Sigmoid colon (tissue), 7 donors: ENCODE measurements around the gene THAP11. TPM values are rescaled to one million over a fixed set of nuclear protein-coding genes. Genes with fewer than 3 reads are reported as not detected.

Experiments
- DNase-seq: peaks from one replicate; pipeline ENCODE4 v3.0.0-alpha.2; 2019
- H3K27ac ChIP-seq, 4 donors: fragments of 200-600 bp; sonication (generic); one replicate each; pipeline ENCODE4 v1.5.1; 2016 to 2019; ENCODE audit warnings: mild to moderate bottlenecking in 1 of 4
- H3K27me3 ChIP-seq, 3 donors: fragments of 200-600 bp; sonication (generic); one replicate each; pipeline ENCODE4 v1.5.1; 2019; ENCODE audit warnings: mild to moderate bottlenecking in 1 of 3
- H3K36me3 ChIP-seq, 4 donors: fragments of 200-600 bp; sonication (generic); one replicate each; pipeline ENCODE4 v1.5.1; 2016 to 2019
- H3K4me1 ChIP-seq, 4 donors: fragments of 200-600 bp; sonication (generic); one replicate each; pipeline ENCODE4 v1.5.1; 2017 to 2019
- H3K4me3 ChIP-seq, 4 donors: fragments of 200-600 bp; sonication (generic); one replicate each; pipeline ENCODE4 v1.5.1; 2017 to 2019; ENCODE audit warnings: mild to moderate bottlenecking in 2 of 4, moderate library complexity in 1 of 4
- H3K9me3 ChIP-seq, 4 donors: fragments of 200-600 bp in 3 of 4; sonication (generic) in 3 of 4; one replicate each; pipeline versions ENCODE4 v1.5.1 to v1.6.1; 2013 to 2019
- EP300 ChIP-seq, 4 donors: sonication (generic); formaldehyde crosslinking; IDR thresholded peaks; one replicate each; pipeline ENCODE4 v1.6.1; 2017; ENCODE audit warnings: antibody characterized with exemption in 4 of 4
- POLR2A ChIP-seq, 2 donors: fragments of 450-650 bp; IDR thresholded peaks; one replicate each; pipeline ENCODE4 v1.6.1; 2016; ENCODE audit warnings: antibody characterized with exemption in 2 of 2, mild to moderate bottlenecking in 2 of 2, moderate library complexity in 2 of 2
- POLR2AphosphoS5 ChIP-seq, 4 donors: sonication (generic); formaldehyde crosslinking; IDR thresholded peaks; one replicate each; pipeline ENCODE4 v1.6.1; 2017; ENCODE audit warnings: antibody characterized with exemption in 4 of 4
- WGBS, 2 donors: extraction: QIAGEN DNeasy Blood & Tissue Kit; methylation state at CpG; one replicate each; pipeline ENCODE4 v1.1.7; 2013; 5-methylcytosine and 5-hydroxymethylcytosine counted together
- intact Hi-C: fragments of 100-400 bp; cut with DNase I; formaldehyde crosslinking; loops from one replicate; pipeline ENCODE4 v1.15.1; 2023
- polyA plus RNA-seq, 3 donors: library from polyadenylated mRNA; stranded (reverse); fragments of 200-250 nt; gene quantifications; one replicate each; pipeline ENCODE4 v1.2.3, GENCODE V29; 2013
- total RNA-seq, 4 donors: library from RNA; depleted of rRNA; stranded (reverse); fragments of >200 nt; gene quantifications; one replicate each; pipeline ENCODE4 v1.1.0, GENCODE V29; 2016
- TF ChIP-seq, protein P1 (sequence below), 4 experiments: fragments of 450-650 bp in 3 of 4; fragments of 200-600 bp in 1 of 4; IDR thresholded peaks; one replicate each; pipeline ENCODE4 v1.5.1; 2016 to 2019; ENCODE audit warnings: antibody characterized with exemption in 4 of 4, mild to moderate bottlenecking in 3 of 4, moderate library complexity in 2 of 4
- donor health status: healthy with polysubstance abuse.
- donor health status: Bipolar disorder and iron deficiency.
- donor health status: healthy.

The THAP11 gene
- total and polyA plus RNA-seq, 7 donors: 16.2 to 85.6 (median 63.9) TPM

DNA sequence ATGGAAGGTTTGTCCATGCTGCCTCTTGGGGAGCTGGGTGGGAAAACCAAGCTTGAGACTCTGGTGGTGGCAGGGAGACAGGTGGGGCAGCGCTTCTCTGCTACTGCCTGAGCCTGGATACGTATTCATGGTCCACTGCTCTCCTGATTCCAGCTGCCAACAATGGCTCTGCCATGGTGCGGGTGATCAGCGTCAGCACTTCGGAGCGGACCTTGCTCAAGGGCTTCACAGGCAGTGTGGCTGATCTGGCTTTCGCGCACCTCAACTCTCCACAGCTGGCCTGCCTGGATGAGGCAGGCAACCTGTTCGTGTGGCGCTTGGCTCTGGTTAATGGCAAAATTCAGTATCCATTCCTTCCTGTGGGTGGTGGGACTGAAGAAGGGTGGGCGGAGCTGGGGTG lies 34.9 kb downstream of the THAP11 start:
- intact Hi-C loops: no loop called here
- H3K27ac ChIP-seq: no peak overlapping the region
- no peak for DNase-seq
- no peak for TF ChIP-seq POLR2AphosphoS5 (IDR thresholded peaks at IDR 0.05)
- TF ChIP-seq, protein P1, sequence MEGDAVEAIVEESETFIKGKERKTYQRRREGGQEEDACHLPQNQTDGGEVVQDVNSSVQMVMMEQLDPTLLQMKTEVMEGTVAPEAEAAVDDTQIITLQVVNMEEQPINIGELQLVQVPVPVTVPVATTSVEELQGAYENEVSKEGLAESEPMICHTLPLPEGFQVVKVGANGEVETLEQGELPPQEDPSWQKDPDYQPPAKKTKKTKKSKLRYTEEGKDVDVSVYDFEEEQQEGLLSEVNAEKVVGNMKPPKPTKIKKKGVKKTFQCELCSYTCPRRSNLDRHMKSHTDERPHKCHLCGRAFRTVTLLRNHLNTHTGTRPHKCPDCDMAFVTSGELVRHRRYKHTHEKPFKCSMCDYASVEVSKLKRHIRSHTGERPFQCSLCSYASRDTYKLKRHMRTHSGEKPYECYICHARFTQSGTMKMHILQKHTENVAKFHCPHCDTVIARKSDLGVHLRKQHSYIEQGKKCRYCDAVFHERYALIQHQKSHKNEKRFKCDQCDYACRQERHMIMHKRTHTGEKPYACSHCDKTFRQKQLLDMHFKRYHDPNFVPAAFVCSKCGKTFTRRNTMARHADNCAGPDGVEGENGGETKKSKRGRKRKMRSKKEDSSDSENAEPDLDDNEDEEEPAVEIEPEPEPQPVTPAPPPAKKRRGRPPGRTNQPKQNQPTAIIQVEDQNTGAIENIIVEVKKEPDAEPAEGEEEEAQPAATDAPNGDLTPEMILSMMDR (IDR thresholded peaks at IDR 0.05): no peak
- TF ChIP-seq POLR2A (IDR thresholded peaks at IDR 0.05): no peak
- TF ChIP-seq EP300 (IDR thresholded peaks at IDR 0.05): no peak
- peaks cover 52 to 63% (median 56%) of the 10 kb centered on the region in 4 donors for H3K36me3 ChIP-seq
- H3K4me3 ChIP-seq: no peak overlapping the region
- peaks cover 0 to 38% (median 33%) of the 10 kb centered on the region in 4 donors for H3K4me1 ChIP-seq
- 96 to 97% methylated on average over 11 of the region's 11 CpGs for WGBS, 2 donors
- no peaks in the 10 kb centered on the region for H3K27me3 ChIP-seq
- H3K9me3 ChIP-seq: no peaks in the 10 kb centered on the region

DNA sequence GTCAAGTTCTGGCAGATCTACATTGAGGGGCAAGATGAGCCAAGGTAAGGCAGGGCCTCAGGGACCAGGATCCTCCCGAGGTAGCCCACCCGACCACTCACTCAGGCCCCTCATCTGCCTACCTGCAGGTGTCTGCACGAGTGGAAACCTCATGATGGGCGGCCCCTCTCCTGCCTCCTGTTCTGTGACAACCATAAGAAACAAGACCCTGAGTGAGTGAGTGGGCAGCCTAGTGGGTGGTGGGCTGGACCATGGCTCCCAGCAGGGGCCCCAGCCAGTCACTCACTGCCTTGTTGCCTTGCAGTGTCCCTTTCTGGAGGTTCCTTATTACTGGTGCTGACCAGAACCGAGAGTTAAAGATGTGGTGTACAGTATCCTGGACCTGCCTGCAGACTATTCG lies 36.1 kb downstream of the THAP11 start:
- H3K36me3 ChIP-seq: peaks cover 63 to 75% (median 68%) of the 10 kb centered on the region in 4 donors
- intact Hi-C loops: no loop called here
- TF ChIP-seq POLR2A (IDR thresholded peaks at IDR 0.05) (no peak), POLR2AphosphoS5 (IDR thresholded peaks at IDR 0.05) (no peak), EP300 (IDR thresholded peaks at IDR 0.05) (no peak)
- TF ChIP-seq, protein P1 (IDR thresholded peaks at IDR 0.05): no peak

DNA sequence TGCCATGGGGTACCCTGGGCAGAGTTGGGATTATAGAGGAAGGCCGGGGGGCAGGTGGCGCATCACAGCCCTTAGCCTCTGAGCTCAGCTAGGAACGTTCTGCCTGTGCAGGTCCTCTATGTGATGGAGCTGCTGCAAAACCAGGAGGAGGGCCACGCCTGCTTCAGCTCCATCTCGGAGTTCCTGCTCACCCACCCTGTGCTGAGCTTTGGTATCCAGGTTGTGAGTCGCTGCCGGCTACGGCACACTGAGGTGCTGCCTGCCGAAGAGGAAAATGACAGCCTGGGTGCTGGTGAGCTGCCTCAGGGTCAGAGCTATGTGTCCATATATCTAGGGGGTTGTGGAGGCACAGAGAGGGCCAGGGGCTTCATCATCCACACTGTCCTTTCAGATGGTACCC lies 36.7 kb downstream of the THAP11 start:
- Histone ChIP-seq H3K27me3 (no peaks in the 10 kb centered on the region), H3K4me1 (peaks cover 0 to 29% (median 24%) of the 10 kb centered on the region in 4 donors), H3K36me3 (peaks cover 66 to 79% (median 73%) of the 10 kb centered on the region in 4 donors), H3K27ac (no peak overlapping the region), H3K9me3 (no peaks in the 10 kb centered on the region), H3K4me3 (no peak overlapping the region)
- WGBS, 2 donors: 95 to 97% methylated on average over 9 of the region's 9 CpGs
- DNase-seq: no peak
- TF ChIP-seq POLR2A (IDR thresholded peaks at IDR 0.05) (no peak), POLR2AphosphoS5 (IDR thresholded peaks at IDR 0.05) (no peak), EP300 (IDR thresholded peaks at IDR 0.05) (no peak)
- TF ChIP-seq, protein P1 (IDR thresholded peaks at IDR 0.05): no peak
- intact Hi-C loops: no loop called here

More for the DNA sequence above, 36.1 kb downstream of the THAP11 start:
- H3K27me3 ChIP-seq: no peaks in the 10 kb centered on the region
- H3K9me3 ChIP-seq: no peaks in the 10 kb centered on the region
- 94 to 95% methylated on average over 6 of the region's 6 CpGs for WGBS, 2 donors
- no peak overlapping the region for H3K27ac ChIP-seq
- H3K4me1 ChIP-seq: peaks cover 0 to 34% (median 28%) of the 10 kb centered on the region in 4 donors
- no peak for DNase-seq
- no peak overlapping the region for H3K4me3 ChIP-seq

DNA sequence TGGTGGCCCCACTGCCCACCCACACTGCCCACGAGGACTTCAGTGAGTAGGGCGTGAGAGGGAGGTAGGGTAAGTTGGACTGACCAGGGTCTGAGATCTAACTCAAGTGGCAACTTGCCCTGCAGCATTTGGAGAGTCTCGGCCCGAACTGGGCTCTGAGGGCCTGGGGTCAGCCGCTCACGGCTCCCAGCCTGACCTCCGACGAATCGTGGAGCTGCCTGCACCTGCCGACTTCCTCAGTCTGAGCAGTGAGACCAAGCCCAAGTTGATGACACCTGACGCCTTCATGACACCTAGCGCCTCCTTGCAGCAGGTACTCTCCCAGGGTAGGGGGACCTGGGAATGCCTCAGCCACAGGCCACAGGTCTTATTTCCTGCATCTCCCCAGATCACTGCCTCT lies 37.3 kb downstream of the THAP11 start:
- 94% methylated on average over 12 of the region's 12 CpGs for WGBS, 2 donors
- TF ChIP-seq POLR2A (IDR thresholded peaks at IDR 0.05) (no peak), POLR2AphosphoS5 (IDR thresholded peaks at IDR 0.05) (no peak), EP300 (IDR thresholded peaks at IDR 0.05) (no peak)
- TF ChIP-seq, protein P1 (IDR thresholded peaks at IDR 0.05): no peak
- Histone ChIP-seq H3K27ac (no peak overlapping the region), H3K4me1 (peaks cover 0 to 26% (median 22%) of the 10 kb centered on the region in 4 donors), H3K4me3 (no peak overlapping the region), H3K9me3 (no peaks in the 10 kb centered on the region), H3K36me3 (peaks cover 66 to 81% (median 73%) of the 10 kb centered on the region in 4 donors), H3K27me3 (no peaks in the 10 kb centered on the region)
- intact Hi-C loops: no loop called here
- no peak for DNase-seq

DNA sequence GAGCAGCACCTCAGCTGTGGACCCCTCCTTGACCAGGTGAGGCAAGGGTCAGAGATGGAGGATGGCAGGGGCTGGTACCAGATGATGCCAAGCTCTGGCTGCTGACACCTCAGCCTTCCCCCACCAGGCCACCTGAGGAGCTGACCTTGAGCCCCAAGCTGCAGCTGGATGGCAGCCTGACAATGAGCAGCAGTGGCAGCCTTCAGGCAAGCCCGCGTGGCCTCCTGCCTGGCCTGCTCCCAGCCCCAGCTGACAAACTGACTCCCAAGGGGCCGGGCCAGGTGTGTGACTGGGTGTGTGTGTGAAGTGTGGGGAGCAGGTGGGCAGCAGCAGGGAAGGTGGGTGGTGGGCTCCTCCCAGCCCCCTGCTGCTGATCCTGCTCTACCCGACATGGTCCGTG lies 37.8 kb downstream of the THAP11 start:
- H3K4me3 ChIP-seq: no peak overlapping the region
- no peaks in the 10 kb centered on the region for H3K27me3 ChIP-seq
- 89 to 96% methylated on average over 5 of the region's 5 CpGs for WGBS, 2 donors
- no peak for DNase-seq
- H3K36me3 ChIP-seq: peaks cover 66 to 81% (median 73%) of the 10 kb centered on the region in 4 donors
- no peaks in the 10 kb centered on the region for H3K9me3 ChIP-seq
- H3K27ac ChIP-seq: no peak overlapping the region
- TF ChIP-seq POLR2A (IDR thresholded peaks at IDR 0.05) (no peak), POLR2AphosphoS5 (IDR thresholded peaks at IDR 0.05) (no peak), EP300 (IDR thresholded peaks at IDR 0.05) (no peak)
- TF ChIP-seq, protein P1 (IDR thresholded peaks at IDR 0.05): no peak
- intact Hi-C loops: loop anchor here (5.0 kb wide), 1 partner anchor 162 kb away; no protein-coding TSS in a partner anchor
- H3K4me1 ChIP-seq: peaks cover 0 to 25% (median 21%) of the 10 kb centered on the region in 4 donors
